CD4-positive, alpha-beta T cell (primary cell): Measurements from ENCODE around the gene HOXD1. TPM values are rescaled to one million over a fixed set of nuclear protein-coding genes. Genes with fewer than 3 reads are reported as not detected.

Source experiments
- ATAC-seq: fragments of 200-7000 bp; cut with Tn5 transposase; one replicate; pipeline ENCODE4 v1.10.0; 2022; ENCODE audit warnings: mild to moderate bottlenecking; ENCODE audit not compliant: poor library complexity
- CTCF ChIA-PET: fragments of 350-600 bp; sonication (Branson Sonifier 250); formaldehyde crosslinking; loops from one replicate; lab custom pipeline; 2021; ENCODE audit warnings: antibody characterized with exemption, inconsistent platforms; lab: Charles Lee
- POLR2A ChIA-PET: fragments of 350-600 bp; sonication (Branson Sonifier 250); formaldehyde crosslinking; loops from one replicate; lab custom pipeline; 2021; ENCODE audit warnings: antibody characterized with exemption, inconsistent platforms; lab: Charles Lee
- DNase-seq, 14 experiments: peaks; one replicate each; pipeline ENCODE4 v3.0.0-alpha.2; 2013 to 2020; ENCODE audit warnings: mixed read lengths in 2 of 14
- H3K27ac ChIP-seq, 2 donors: one replicate each; pipeline versions ENCODE4 v1.5.1 to v1.7.0; 2013; ENCODE audit warnings: low read length in 2 of 2, low read depth in 1 of 2, mild to moderate bottlenecking in 1 of 2
- H3K27me3 ChIP-seq, 2 experiments: 1 replicate in 1 of 2; 2 replicates in 1 of 2; pipeline versions ENCODE4 v1.6.1 to v1.7.0; 2013; ENCODE audit warnings: low read length in 2 of 2, control low read depth in 1 of 2, mild to moderate bottlenecking in 1 of 2, moderate library complexity in 1 of 2; ENCODE audit not compliant: insufficient read depth in 2 of 2, control insufficient read depth in 1 of 2
- H3K36me3 ChIP-seq: one replicate; pipeline ENCODE4 v1.6.1; 2013; ENCODE audit warnings: low read length, control low read depth; ENCODE audit not compliant: insufficient read depth
- H3K4me1 ChIP-seq: one replicate; pipeline ENCODE4 v1.6.1; 2013; ENCODE audit warnings: low read length, control low read depth; ENCODE audit not compliant: insufficient read depth
- H3K4me3 ChIP-seq: one replicate; pipeline ENCODE4 v1.5.1; 2013; ENCODE audit warnings: mild to moderate bottlenecking, low read length, moderate library complexity
- H3K9me3 ChIP-seq, 2 experiments: 1 replicate in 1 of 2; 2 replicates in 1 of 2; pipeline versions ENCODE4 v1.6.1 to v1.7.0; 2013; ENCODE audit warnings: low read length in 2 of 2, mild to moderate bottlenecking in 2 of 2, control low read depth in 1 of 2, moderate library complexity in 1 of 2; ENCODE audit not compliant: control insufficient read depth in 1 of 2, insufficient read depth in 1 of 2
- H3K27ac Mint-ChIP-seq: one replicate; pipeline ENCODE4 v1.8.0; 2020; ENCODE audit warnings: mixed read lengths
- H3K27me3 Mint-ChIP-seq: one replicate; pipeline ENCODE4 v1.8.0; 2021; ENCODE audit warnings: mixed read lengths
- H3K36me3 Mint-ChIP-seq: one replicate; pipeline ENCODE4 v1.8.0; 2021; ENCODE audit warnings: low read depth, mixed read lengths
- H3K4me1 Mint-ChIP-seq: one replicate; pipeline ENCODE4 v1.8.0; 2021; ENCODE audit warnings: low read depth, mixed read lengths
- H3K4me3 Mint-ChIP-seq: one replicate; pipeline ENCODE4 v1.8.0; 2020; ENCODE audit warnings: mild to moderate bottlenecking, mixed read lengths
- H3K9me3 Mint-ChIP-seq: one replicate; pipeline ENCODE4 v1.8.0; 2020; ENCODE audit warnings: mixed read lengths
- intact Hi-C, 2 experiments: fragments of 100-400 bp; cut with DNase I in 1 of 2; cut with micrococcal nuclease in 1 of 2; formaldehyde crosslinking; loops; one replicate each; pipeline versions ENCODE4 v1.15.1 to v1.9.0; 2023 to 2025; cut with DNase I, micrococcal nuclease
- total RNA-seq, 174 experiments: library from RNA in 2 of 174; stranded (reverse) in 2 of 174; gene quantifications; one replicate each; pipeline ENCODE4 v1.2.3 and lab custom pipeline; 2021 to 2026
- TF ChIP-seq, protein P1 (sequence below): fragments of 200-600 bp; IDR thresholded peaks from one replicate; pipeline ENCODE4 v1.8.0; 2022; ENCODE audit warnings: antibody characterized with exemption, mild to moderate bottlenecking

HOXD1 gene
- total RNA-seq, 2 experiments from 2014 or later = not detected

- peaks cover 69 to 96% of the 10 kb centered on the region in 2 experiments for H3K27me3 ChIP-seq
- no peak overlapping the region for H3K27ac ChIP-seq
- no peak for ATAC-seq
These were observed 33.0 kb upstream of the HOXD1 start for GRCh38 chr2:176155356-176156044.

DNA sequence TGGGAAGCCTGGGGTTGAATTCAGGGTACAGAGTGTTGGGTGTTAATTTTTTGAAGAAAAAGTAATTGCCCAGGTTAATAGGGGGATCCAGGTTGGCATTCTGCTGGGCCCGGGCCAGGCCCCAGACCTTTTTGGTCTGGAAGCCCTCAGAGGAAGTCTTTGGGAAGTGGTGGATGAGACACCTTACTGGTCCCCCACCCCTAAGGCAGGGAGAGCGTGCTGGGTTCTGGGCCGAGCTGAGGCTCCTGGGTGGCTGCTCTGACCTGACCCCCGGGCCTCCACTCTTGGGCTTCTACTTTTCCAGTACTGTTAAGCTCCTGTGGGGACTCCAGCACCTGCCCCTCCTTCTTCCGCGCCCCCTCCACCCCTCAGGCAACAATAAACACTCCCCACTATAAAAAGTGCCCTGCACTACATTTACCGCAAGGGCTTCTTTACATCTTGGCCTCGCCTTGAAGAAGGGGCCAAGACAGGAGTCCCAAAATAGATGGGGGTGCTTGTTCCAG is 32.1 kb upstream of the HOXD1 start:
- peaks cover 25% of the 10 kb centered on the region for H3K4me1 ChIP-seq
- H3K36me3 ChIP-seq = no peaks in the 10 kb centered on the region
- ChIA-PET CTCF (interaction anchor here (1.0 kb wide), 1 partner anchor 29 kb away, joined by 3 read pairs; no protein-coding TSS in a partner anchor), POLR2A (no interaction called here)
- TF ChIP-seq, protein P1, sequence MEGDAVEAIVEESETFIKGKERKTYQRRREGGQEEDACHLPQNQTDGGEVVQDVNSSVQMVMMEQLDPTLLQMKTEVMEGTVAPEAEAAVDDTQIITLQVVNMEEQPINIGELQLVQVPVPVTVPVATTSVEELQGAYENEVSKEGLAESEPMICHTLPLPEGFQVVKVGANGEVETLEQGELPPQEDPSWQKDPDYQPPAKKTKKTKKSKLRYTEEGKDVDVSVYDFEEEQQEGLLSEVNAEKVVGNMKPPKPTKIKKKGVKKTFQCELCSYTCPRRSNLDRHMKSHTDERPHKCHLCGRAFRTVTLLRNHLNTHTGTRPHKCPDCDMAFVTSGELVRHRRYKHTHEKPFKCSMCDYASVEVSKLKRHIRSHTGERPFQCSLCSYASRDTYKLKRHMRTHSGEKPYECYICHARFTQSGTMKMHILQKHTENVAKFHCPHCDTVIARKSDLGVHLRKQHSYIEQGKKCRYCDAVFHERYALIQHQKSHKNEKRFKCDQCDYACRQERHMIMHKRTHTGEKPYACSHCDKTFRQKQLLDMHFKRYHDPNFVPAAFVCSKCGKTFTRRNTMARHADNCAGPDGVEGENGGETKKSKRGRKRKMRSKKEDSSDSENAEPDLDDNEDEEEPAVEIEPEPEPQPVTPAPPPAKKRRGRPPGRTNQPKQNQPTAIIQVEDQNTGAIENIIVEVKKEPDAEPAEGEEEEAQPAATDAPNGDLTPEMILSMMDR = no peak
- peaks cover 16% of the 10 kb centered on the region for H3K4me1 Mint-ChIP-seq
- no peaks in the 10 kb centered on the region for H3K9me3 Mint-ChIP-seq
- peaks cover 68 to 96% of the 10 kb centered on the region in 2 experiments for H3K27me3 ChIP-seq
- H3K27me3 Mint-ChIP-seq = peaks cover 87% of the 10 kb centered on the region
- H3K36me3 Mint-ChIP-seq = no peaks in the 10 kb centered on the region
- intact Hi-C loops = no loop called here
- DNase-seq (no peak), ATAC-seq (no peak)
- H3K27ac ChIP-seq = no peak overlapping the region
- H3K4me3 Mint-ChIP-seq = no peak overlapping the region
- H3K4me3 ChIP-seq = no peak overlapping the region
- H3K27ac Mint-ChIP-seq = no peak overlapping the region
- peaks cover 0 to 53% of the 10 kb centered on the region in 2 experiments for H3K9me3 ChIP-seq

More at GRCh38 chr2:176155356-176156044, 33.0 kb upstream of the HOXD1 start:
- no peak overlapping the region for H3K27ac Mint-ChIP-seq
- no peak overlapping the region for H3K4me3 ChIP-seq
- no peak for DNase-seq
- peaks cover 0 to 54% of the 10 kb centered on the region in 2 experiments for H3K9me3 ChIP-seq
- H3K36me3 Mint-ChIP-seq = no peaks in the 10 kb centered on the region
- CTCF ChIA-PET = interaction anchor here (1.0 to 1.2 kb wide), 2 partner anchors 28 to 299 kb away, joined by 3 read pairs; no protein-coding TSS in a partner anchor
- POLR2A ChIA-PET = no interaction called here
- no peaks in the 10 kb centered on the region for H3K9me3 Mint-ChIP-seq
- H3K4me3 Mint-ChIP-seq = no peak overlapping the region
- no peaks in the 10 kb centered on the region for H3K36me3 ChIP-seq
- TF ChIP-seq, protein P1 = no peak
- peaks cover 16% of the 10 kb centered on the region for H3K4me1 Mint-ChIP-seq
- peaks cover 87% of the 10 kb centered on the region for H3K27me3 Mint-ChIP-seq
- peaks cover 25% of the 10 kb centered on the region for H3K4me1 ChIP-seq
- intact Hi-C loops = no loop called here

GRCh38 chr2:176156807-176157498 is 31.5 kb upstream of the HOXD1 start, which contains the start of gene HOXD3:
Gene HOXD3 (plus strand): TSS chr2:176157307. CDS start chr2:176169115, 11,808 bp downstream.
- H3K4me3 ChIP-seq = no peak within 1 kb of the TSS
- Mint-ChIP-seq H3K4me3 (peak within 1 kb of the TSS; percentile 11), H3K9me3 (no peaks in the 10 kb centered on the region), H3K36me3 (no peaks in the 10 kb centered on the region), H3K27me3 (peaks cover 90% of the 10 kb centered on the region), H3K27ac (no peak within 1 kb of the TSS), H3K4me1 (peaks cover 17% of the 10 kb centered on the region)
- CTCF ChIA-PET = no interaction called here
- H3K36me3 ChIP-seq = no peaks in the 10 kb centered on the region
- no peak within 1 kb of the TSS for H3K27ac ChIP-seq
- DNase-seq (no peak), ATAC-seq (no peak)
- peaks cover 0 to 56% of the 10 kb centered on the region in 2 experiments for H3K9me3 ChIP-seq
- intact Hi-C loops = no loop called here
- peaks cover 23% of the 10 kb centered on the region for H3K4me1 ChIP-seq
- peaks cover 68 to 96% of the 10 kb centered on the region in 2 experiments for H3K27me3 ChIP-seq
- TF ChIP-seq, protein P1 = no peak
- POLR2A ChIA-PET = no interaction called here
